ENCODE results near the gene RAB3IL1. TPM values are rescaled to one million over a fixed set of nuclear protein-coding genes. Genes with fewer than 3 reads are reported as not detected.

The RAB3IL1 gene
- total and polyA plus RNA-seq, 9 donors: 17.3 to 38.6 (median 35.4) TPM

DNA sequence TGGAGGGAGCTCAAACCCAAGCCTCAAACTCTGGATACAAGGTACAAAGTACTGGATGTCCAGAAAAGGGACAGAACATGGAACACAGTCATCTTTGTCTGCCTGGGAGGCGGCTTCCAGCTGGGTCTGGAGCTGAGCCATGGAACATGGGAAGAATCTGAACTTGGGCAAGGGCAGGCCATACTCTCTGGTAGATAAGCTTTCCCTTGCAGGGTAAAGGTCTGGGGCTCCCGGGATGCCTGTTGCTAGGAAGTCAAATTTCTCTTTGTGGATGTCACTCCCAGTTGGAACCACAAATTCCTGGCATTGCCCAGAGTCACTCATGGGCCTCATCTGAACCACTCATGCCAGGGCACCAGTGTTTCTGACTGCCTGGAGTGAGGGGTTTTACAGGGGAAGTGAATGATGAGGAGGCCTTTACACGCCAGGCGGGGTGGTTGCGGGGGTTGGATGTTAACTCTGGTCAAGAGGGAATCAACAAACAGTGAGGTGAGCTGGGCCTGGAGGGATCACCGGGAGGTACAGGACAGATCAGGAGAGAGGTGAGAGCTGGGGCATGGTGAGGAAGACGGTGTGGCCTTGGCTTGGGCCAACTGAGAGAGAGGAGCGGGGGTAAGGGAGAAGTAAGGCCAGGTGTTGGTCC, 44.3 kb upstream of the RAB3IL1 start:
- Histone ChIP-seq H3K4me3 (ENCODE audit: low read length) (no peak overlapping the region), H3K27ac (ENCODE audit: low read length) (no peak overlapping the region), H3K9me3 (replicated peaks; ENCODE audit: control insufficient read depth, low read depth, low read length) (no peaks in the 10 kb centered on the region), H3K27me3 (ENCODE audit: control insufficient read depth, insufficient read depth, low read length) (no peaks in the 10 kb centered on the region), H3K4me1 (ENCODE audit: control insufficient read depth, insufficient read depth, low read length) (peaks cover 19% of the 10 kb centered on the region), H3K36me3 (ENCODE audit: control insufficient read depth, insufficient read depth, low read length) (peaks cover 62% of the 10 kb centered on the region)
- WGBS (ENCODE audit: insufficient coverage): 93% methylated on average over 7 of the region's 8 CpGs
- peak; percentile 31 for DNase-seq

DNA sequence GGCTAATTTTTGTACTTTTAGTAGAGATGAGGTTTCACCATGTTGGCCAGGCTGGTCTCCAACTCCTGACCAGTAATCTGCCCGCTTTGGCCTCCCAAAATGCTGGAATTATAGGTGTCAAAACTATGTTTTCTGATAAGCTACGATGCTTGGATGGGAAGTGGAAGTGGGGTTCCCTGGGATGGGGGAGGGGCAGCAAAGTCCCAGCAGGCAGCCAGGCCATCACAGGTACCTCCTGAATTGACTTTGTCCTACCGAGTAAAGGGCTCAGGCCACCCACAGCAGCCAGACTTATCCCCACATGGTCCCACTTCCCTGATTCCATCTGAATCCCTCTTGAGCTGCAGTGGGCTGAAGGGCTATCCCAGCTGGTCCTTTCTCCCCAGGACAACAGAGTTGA, 43.2 kb upstream of the RAB3IL1 start:
- no peak overlapping the region for H3K4me3 ChIP-seq (ENCODE audit: low read length)
- H3K9me3 ChIP-seq (replicated peaks; ENCODE audit: control insufficient read depth, low read depth, low read length): no peaks in the 10 kb centered on the region
- 80% methylated on average over 2 of the region's 3 CpGs for WGBS (ENCODE audit: insufficient coverage)
- peaks cover 24% of the 10 kb centered on the region for H3K4me1 ChIP-seq (ENCODE audit: control insufficient read depth, insufficient read depth, low read length)
- peaks cover 60% of the 10 kb centered on the region for H3K36me3 ChIP-seq (ENCODE audit: control insufficient read depth, insufficient read depth, low read length)
- no peak for DNase-seq
- no peak overlapping the region for H3K27ac ChIP-seq (ENCODE audit: low read length)
- peaks cover 6% of the 10 kb centered on the region for H3K27me3 ChIP-seq (ENCODE audit: control insufficient read depth, insufficient read depth, low read length)

DNA sequence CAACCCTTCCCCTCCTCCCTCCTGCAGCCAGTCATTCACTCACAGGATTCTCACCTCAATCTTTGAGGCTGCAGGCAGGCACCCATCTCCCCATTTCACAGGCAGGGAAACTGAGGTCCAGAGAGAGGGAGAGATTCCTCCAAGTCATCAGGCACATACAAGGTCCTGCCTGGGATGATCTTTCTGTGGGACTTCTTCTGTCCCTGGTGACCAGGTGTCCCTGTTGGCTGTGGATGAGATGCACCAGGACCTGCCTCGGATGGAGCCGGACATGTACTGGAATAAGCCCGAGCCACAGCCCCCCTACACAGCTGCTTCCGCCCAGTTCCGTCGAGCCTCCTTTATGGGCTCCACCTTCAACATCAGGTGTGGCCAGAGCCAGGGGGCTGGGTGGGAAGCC, 42.3 kb upstream of the RAB3IL1 start:
- DNase-seq: no peak
- Histone ChIP-seq H3K4me1 (ENCODE audit: control insufficient read depth, insufficient read depth, low read length) (peaks cover 28% of the 10 kb centered on the region), H3K27me3 (ENCODE audit: control insufficient read depth, insufficient read depth, low read length) (peaks cover 14% of the 10 kb centered on the region), H3K36me3 (ENCODE audit: control insufficient read depth, insufficient read depth, low read length) (peaks cover 51% of the 10 kb centered on the region), H3K27ac (ENCODE audit: low read length) (no peak overlapping the region), H3K4me3 (ENCODE audit: low read length) (no peak overlapping the region), H3K9me3 (replicated peaks; ENCODE audit: control insufficient read depth, low read depth, low read length) (no peaks in the 10 kb centered on the region)
- 96% methylated on average over 3 of the region's 6 CpGs for WGBS (ENCODE audit: insufficient coverage)

DNA sequence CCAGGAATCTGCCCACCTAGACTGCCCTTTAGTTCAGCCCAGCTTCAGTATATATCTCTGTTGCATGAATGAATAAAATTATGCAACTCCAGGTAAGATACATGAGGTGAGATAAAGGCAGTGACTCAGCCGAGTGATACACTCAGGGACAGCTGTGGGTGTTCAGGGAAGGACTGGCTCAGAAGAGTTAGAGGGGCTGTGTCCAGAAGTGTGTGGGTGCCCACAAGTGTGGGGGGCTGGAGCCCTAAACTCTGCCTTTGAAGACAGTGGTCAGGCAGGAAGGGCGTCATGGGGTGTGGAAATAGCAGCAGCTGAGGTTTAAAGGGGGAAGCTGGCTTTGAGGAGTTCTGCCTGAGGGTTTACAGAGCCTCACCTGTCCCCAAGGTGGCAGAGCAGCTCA, 41.7 kb upstream of the RAB3IL1 start:
- Histone ChIP-seq H3K4me1 (ENCODE audit: control insufficient read depth, insufficient read depth, low read length) (peaks cover 31% of the 10 kb centered on the region), H3K36me3 (ENCODE audit: control insufficient read depth, insufficient read depth, low read length) (peaks cover 45% of the 10 kb centered on the region)
- 36% methylated on average over 2 of the region's 2 CpGs for WGBS (ENCODE audit: insufficient coverage)

DNA sequence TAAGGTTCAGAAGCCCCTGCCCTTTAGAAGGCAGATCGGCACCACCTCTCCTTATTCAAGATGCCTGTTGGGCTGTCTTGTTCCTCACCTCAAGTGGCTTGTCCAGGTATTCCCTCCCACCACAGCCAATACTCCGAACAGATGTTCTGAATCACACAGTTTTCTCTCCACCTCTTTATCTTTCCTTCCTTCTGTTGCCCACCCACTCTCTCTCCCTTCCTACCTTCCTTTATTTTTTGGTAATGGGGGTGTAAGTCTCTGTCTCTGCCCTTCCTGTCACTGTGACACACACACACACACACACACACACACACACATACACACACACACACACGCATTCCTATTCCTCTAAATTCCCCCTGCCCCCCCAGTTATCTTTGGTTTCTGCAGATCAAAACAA, 41.2 kb upstream of the RAB3IL1 start:
- WGBS (ENCODE audit: insufficient coverage): 100% methylated on average over 1 of the region's 3 CpGs
- H3K4me1 ChIP-seq (ENCODE audit: control insufficient read depth, insufficient read depth, low read length): peaks cover 28% of the 10 kb centered on the region
- H3K27ac ChIP-seq (ENCODE audit: low read length): no peak overlapping the region
- H3K36me3 ChIP-seq (ENCODE audit: control insufficient read depth, insufficient read depth, low read length): peaks cover 40% of the 10 kb centered on the region
- no peaks in the 10 kb centered on the region for H3K9me3 ChIP-seq (replicated peaks; ENCODE audit: control insufficient read depth, low read depth, low read length)
- peaks cover 18% of the 10 kb centered on the region for H3K27me3 ChIP-seq (ENCODE audit: control insufficient read depth, insufficient read depth, low read length)
- H3K4me3 ChIP-seq (ENCODE audit: low read length): no peak overlapping the region
- DNase-seq: no peak

More for the DNA sequence above, 41.7 kb upstream of the RAB3IL1 start:
- no peaks in the 10 kb centered on the region for H3K9me3 ChIP-seq (replicated peaks; ENCODE audit: control insufficient read depth, low read depth, low read length)
- H3K27me3 ChIP-seq (ENCODE audit: control insufficient read depth, insufficient read depth, low read length): peaks cover 18% of the 10 kb centered on the region
- DNase-seq: no peak
- no peak overlapping the region for H3K27ac ChIP-seq (ENCODE audit: low read length)
- no peak overlapping the region for H3K4me3 ChIP-seq (ENCODE audit: low read length)

DNA sequence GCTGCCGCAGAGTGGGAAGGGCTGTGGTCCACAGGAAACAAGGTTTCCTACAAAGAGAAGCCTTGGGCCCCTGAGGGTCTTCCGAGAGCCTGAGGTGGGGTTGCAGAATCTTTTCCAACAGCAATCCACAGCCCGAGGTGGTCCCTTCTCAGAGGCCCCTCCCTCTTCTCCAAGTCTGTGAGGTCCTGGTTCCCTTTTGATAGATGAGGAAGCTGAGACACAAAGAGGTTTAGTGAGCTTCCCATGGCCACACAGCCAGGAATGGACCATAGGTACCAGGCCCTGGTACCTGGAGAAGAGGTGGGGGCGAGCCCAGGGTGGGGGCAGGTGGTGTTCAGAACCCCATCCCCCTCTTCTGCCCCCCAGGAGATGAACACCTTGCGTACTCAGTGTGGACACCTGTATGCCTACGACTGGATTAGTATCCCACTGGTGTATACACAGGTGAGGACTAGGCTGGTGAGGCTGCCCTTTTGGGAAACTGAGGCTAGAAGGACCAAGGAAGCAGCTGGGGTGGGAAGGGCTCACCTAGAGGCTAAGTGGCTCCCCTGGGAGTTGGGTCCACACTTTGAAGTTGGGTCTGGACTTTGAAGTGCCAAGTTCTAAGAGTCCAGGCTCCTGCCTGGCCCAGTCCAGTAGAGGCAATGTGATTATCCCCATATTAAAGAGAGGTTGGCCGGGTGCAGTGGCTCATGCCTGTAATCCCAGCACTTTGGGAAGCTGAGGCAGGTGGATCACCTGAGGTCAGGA, 39.8 kb upstream of the RAB3IL1 start:
- Histone ChIP-seq H3K36me3 (ENCODE audit: control insufficient read depth, insufficient read depth, low read length) (peaks cover 26% of the 10 kb centered on the region), H3K27ac (ENCODE audit: low read length) (no peak overlapping the region), H3K9me3 (replicated peaks; ENCODE audit: control insufficient read depth, low read depth, low read length) (no peaks in the 10 kb centered on the region), H3K4me3 (ENCODE audit: low read length) (no peak overlapping the region), H3K27me3 (ENCODE audit: control insufficient read depth, insufficient read depth, low read length) (peaks cover 18% of the 10 kb centered on the region), H3K4me1 (ENCODE audit: control insufficient read depth, insufficient read depth, low read length) (peaks cover 22% of the 10 kb centered on the region)
- no peak for DNase-seq
- WGBS (ENCODE audit: insufficient coverage): 69% methylated on average over 2 of the region's 7 CpGs

DNA sequence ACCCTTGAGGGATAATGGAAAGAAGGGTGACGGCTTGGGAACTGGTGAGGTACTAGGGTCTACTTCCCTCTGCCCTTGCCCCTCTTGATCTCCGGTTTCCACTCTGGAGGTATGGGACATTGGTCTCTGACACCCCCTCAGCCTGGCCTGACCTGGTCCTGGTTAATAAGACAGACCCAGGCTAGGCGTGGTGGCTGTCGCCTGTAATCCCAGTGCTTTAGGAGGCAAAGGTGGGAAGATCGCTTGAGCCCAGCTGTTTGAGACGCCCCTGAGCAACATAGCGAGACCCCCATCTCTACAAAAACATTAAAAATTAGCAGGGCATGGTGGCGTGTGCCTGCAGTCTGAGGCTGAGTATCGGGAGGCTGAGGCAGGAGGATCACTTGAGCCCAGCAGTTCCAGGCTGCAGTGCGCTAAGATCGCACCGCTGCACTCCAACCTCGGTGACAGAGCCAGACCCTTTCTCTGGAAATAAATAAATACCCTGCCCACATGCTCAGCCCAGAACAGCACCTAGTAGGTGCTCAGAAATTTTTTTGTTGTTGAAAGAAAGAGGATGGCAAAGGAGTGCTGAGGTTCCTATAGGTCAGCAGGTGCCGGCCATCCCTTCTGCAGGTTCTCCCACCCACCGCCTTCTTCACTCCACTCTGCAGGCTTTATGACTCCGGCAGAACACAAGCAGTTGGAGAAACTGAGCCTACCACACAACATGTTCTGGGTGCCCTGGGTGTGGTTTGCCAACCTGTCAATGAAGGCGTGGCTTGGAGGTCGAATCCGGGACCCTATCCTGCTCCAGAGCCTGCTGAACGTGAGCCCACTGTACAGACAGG, 39.0 kb upstream of the RAB3IL1 start:
- no peak overlapping the region for H3K27ac ChIP-seq (ENCODE audit: low read length)
- 83% methylated on average over 9 of the region's 20 CpGs for WGBS (ENCODE audit: insufficient coverage)
- peak overlapping the region; percentile 39 for H3K4me3 ChIP-seq (ENCODE audit: low read length)
- peaks cover 18% of the 10 kb centered on the region for H3K27me3 ChIP-seq (ENCODE audit: control insufficient read depth, insufficient read depth, low read length)
- no peaks in the 10 kb centered on the region for H3K9me3 ChIP-seq (replicated peaks; ENCODE audit: control insufficient read depth, low read depth, low read length)
- no peak for DNase-seq
- peaks cover 24% of the 10 kb centered on the region for H3K36me3 ChIP-seq (ENCODE audit: control insufficient read depth, insufficient read depth, low read length)
- peaks cover 18% of the 10 kb centered on the region for H3K4me1 ChIP-seq (ENCODE audit: control insufficient read depth, insufficient read depth, low read length)

DNA sequence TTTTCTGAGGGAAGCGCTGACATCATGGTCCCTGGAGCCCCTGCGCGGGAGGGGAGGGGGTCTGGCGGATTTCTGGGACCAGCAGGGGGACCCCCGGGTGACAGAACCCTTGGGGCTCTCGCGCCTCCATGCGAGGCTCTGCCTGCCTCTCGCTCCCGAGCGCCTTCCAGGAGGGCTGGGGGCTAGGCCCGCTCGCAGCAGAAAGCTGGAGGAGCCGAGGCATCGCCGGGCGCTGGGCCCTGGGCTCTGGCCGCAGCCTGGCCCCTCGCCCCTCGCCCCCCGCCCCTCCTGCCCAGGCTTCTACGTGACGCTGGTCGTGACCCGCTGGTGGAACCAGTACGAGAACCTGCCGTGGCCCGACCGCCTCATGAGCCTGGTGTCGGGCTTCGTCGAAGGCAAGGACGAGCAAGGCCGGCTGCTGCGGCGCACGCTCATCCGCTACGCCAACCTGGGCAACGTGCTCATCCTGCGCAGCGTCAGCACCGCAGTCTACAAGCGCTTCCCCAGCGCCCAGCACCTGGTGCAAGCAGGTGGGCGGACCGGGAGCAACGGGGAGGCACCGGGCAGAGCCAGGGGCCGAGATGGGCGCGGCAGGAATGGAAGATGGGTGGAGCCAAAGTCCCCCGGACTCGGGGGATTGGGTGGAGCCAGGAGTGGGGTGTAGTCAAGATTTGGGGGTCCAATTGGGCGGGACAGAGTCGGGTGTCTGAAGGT, 38.2 kb upstream of the RAB3IL1 start:
- Histone ChIP-seq H3K9me3 (replicated peaks; ENCODE audit: control insufficient read depth, low read depth, low read length) (no peaks in the 10 kb centered on the region), H3K36me3 (ENCODE audit: control insufficient read depth, insufficient read depth, low read length) (peaks cover 24% of the 10 kb centered on the region), H3K4me1 (ENCODE audit: control insufficient read depth, insufficient read depth, low read length) (peaks cover 15% of the 10 kb centered on the region), H3K4me3 (ENCODE audit: low read length) (peak overlapping the region; percentile 39), H3K27ac (ENCODE audit: low read length) (peak overlapping the region; percentile 69), H3K27me3 (ENCODE audit: control insufficient read depth, insufficient read depth, low read length) (peaks cover 18% of the 10 kb centered on the region)
- DNase-seq: peak; percentile 51
- 2% methylated on average over 53 of the region's 56 CpGs for WGBS (ENCODE audit: insufficient coverage)

DNA sequence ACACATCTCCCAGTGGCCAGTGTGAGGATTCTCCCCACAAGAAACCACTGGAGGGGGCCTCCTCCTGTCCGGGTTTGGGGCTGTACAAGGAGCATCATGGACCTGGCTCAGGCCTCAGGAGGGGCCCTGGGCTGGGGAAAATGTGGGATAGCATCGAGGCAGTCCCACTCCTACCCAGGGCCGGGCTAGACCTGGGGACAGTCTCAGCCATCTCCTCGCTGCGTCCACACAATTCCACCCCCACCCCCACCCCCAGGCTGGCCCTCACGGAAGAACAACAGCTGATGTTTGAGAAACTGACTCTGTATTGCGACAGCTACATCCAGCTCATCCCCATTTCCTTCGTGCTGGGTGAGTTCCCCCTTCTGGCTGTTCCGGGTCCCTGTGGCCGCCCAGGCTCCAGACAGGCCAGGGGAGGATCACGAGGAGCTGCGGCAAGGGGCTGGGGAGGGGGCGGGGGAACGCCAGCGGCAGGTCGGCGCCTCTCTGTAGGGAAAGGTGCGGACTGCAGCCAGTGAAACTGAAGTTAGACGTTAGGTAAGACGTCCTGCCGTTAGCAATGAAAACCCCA, 37.6 kb upstream of the RAB3IL1 start:
- peak overlapping the region; percentile 39 for H3K4me3 ChIP-seq (ENCODE audit: low read length)
- H3K36me3 ChIP-seq (ENCODE audit: control insufficient read depth, insufficient read depth, low read length): peaks cover 21% of the 10 kb centered on the region
- peaks cover 18% of the 10 kb centered on the region for H3K27me3 ChIP-seq (ENCODE audit: control insufficient read depth, insufficient read depth, low read length)
- WGBS (ENCODE audit: insufficient coverage): 3% methylated on average over 18 of the region's 21 CpGs
- H3K9me3 ChIP-seq (replicated peaks; ENCODE audit: control insufficient read depth, low read depth, low read length): no peaks in the 10 kb centered on the region
- DNase-seq: peak; percentile 91
- H3K27ac ChIP-seq (ENCODE audit: low read length): peak overlapping the region; percentile 75
- H3K4me1 ChIP-seq (ENCODE audit: control insufficient read depth, insufficient read depth, low read length): peaks cover 20% of the 10 kb centered on the region
